HepG2 (cell line): ENCODE data around the gene MAP1LC3B. TPM values are rescaled to one million over a fixed set of nuclear protein-coding genes. Genes with fewer than 3 reads are reported as not detected.

Experiments used
- ATAC-seq: fragments of 200-7000 bp; cut with Tn5 transposase; 3 replicates; pipeline ENCODE4 v1.9.1; 2020; ENCODE audit warnings: mild to moderate bottlenecking, moderate library complexity
- BruUV-seq: library from RNA; stranded (reverse); fragments of 400-500 nt; replicated peaks from 2 replicates; lab custom pipeline; 2021; lab: Mats Ljungman, UMichigan
- CTCF ChIA-PET: fragments of 300-600 bp; formaldehyde crosslinking; extraction: SDS; loops from one replicate; lab custom pipeline; 2021; ENCODE audit warnings: low total read pairs, inconsistent platforms, low intra/inter-chr PET ratio; lab: Yijun Ruan, JAX
- POLR2A ChIA-PET: fragments of 350-600 bp; sonication (Branson Sonifier 250); formaldehyde crosslinking; loops from one replicate; lab custom pipeline; 2020; ENCODE audit warnings: antibody characterized with exemption, inconsistent platforms; lab: Yijun Ruan, JAX
- DNase-seq: peaks from one replicate; pipeline ENCODE4 v3.0.0-alpha.2; 2015; ENCODE audit warnings: low spot score
- FAIRE-seq: peaks from 3 replicates; lab custom pipeline; 2011; peaks lifted over from hg19 to GRCh38; lab: Jason Lieb, UNC
- H2AFZ ChIP-seq: one replicate; pipeline ENCODE4 v1.6.1; 2011; ENCODE audit warnings: low read length, inconsistent platforms
- H3K27ac ChIP-seq: fragments of 300-600 bp; 3 replicates; pipeline ENCODE4 v1.8.0; 2011; ENCODE audit warnings: mixed run types, mild to moderate bottlenecking, mixed read lengths, low read length, inconsistent platforms; ENCODE audit not compliant: insufficient read depth; ENCODE audit errors: extremely low read length
- H3K27me3 ChIP-seq, 2 experiments: fragments of 200-600 bp in 1 of 2; 2 replicates in 1 of 2; 3 replicates in 1 of 2; pipeline versions ENCODE4 v1.6.0 to v1.8.0; 2011; ENCODE audit warnings: low read length in 2 of 2, mild to moderate bottlenecking in 2 of 2, moderate library complexity in 2 of 2, inconsistent platforms in 1 of 2; ENCODE audit not compliant: insufficient read depth in 2 of 2, control insufficient read depth in 1 of 2
- H3K36me3 ChIP-seq, 2 experiments: fragments of 200-600 bp in 1 of 2; replicated peaks in 1 of 2; 2 replicates in 1 of 2; 3 replicates in 1 of 2; pipeline versions ENCODE4 v1.5.1 to v1.8.0; 2011; ENCODE audit warnings: low read length in 2 of 2, inconsistent platforms in 1 of 2; ENCODE audit not compliant: insufficient read depth in 2 of 2, control insufficient read depth in 1 of 2
- H3K4me1 ChIP-seq: 2 replicates; pipeline ENCODE4 v1.5.1; 2012; ENCODE audit warnings: low read length, inconsistent platforms; ENCODE audit not compliant: insufficient read depth
- H3K4me2 ChIP-seq: 2 replicates; pipeline ENCODE4 v1.6.0; 2011; ENCODE audit warnings: low read depth, low read length, inconsistent platforms
- H3K4me3 ChIP-seq, 3 experiments: fragments of 200-600 bp in 1 of 3; sonication (generic), shearing (Covaris generic) in 1 of 3; replicated peaks in 1 of 3; 2 replicates each; pipeline ENCODE4 v1.5.1; 2011 to 2016; ENCODE audit warnings: low read length in 3 of 3, inconsistent platforms in 2 of 3, low read depth in 2 of 3, mild to moderate bottlenecking in 2 of 3, control low read depth in 1 of 3, mixed read lengths in 1 of 3; ENCODE audit not compliant: insufficient read depth in 1 of 3
- H3K79me2 ChIP-seq: one replicate; pipeline ENCODE4 v1.6.1; 2011; ENCODE audit warnings: low read length, inconsistent platforms; ENCODE audit not compliant: insufficient read depth
- H3K9ac ChIP-seq: 2 replicates; pipeline ENCODE4 v1.6.0; 2011; ENCODE audit warnings: mild to moderate bottlenecking, low read depth, low read length, inconsistent platforms; ENCODE audit not compliant: insufficient read depth
- H3K9me3 ChIP-seq: 2 replicates; pipeline ENCODE4 v1.5.1; 2012; ENCODE audit warnings: mild to moderate bottlenecking, low read length
- H4K20me1 ChIP-seq: 2 replicates; pipeline ENCODE4 v1.6.0; 2011; ENCODE audit warnings: inconsistent platforms, mild to moderate bottlenecking, low read length, moderate library complexity; ENCODE audit not compliant: insufficient read depth
- AGO2 ChIP-seq: fragments of 200-400 bp; formaldehyde crosslinking; optimal IDR thresholded peaks from 2 replicates; pipeline ENCODE3; 2017; ENCODE audit warnings: mild to moderate bottlenecking, low read depth, low read length, moderate library complexity
- ATF7-NPFF ChIP-seq: sonication (generic); formaldehyde crosslinking; IDR thresholded peaks from 2 replicates; pipeline ENCODE4 v1.8.1; 2023; ENCODE audit warnings: mild to moderate bottlenecking, low read depth, missing genetic modification reagents, moderate library complexity
- NAIF1 ChIP-seq: sonication (generic); formaldehyde crosslinking; IDR thresholded peaks from 2 replicates; pipeline ENCODE4 v1.5.0; 2020; ENCODE audit warnings: mild to moderate bottlenecking, missing genetic modification reagents, borderline replicate concordance
- WGBS: methylation state at CpG from one replicate; pipeline ENCODE4 v1.1.6; 2017; ENCODE audit warnings: low lambda C conversion rate; 5-methylcytosine and 5-hydroxymethylcytosine counted together
- in situ Hi-C: cut with HindIII; loops from 2 replicates; pipeline ENCODE4 v1.10.0; 2017; ENCODE audit warnings: low pct_unique_long_range_greater_than_20kb; ENCODE audit not compliant: extremely low pct_ligation_motif_present
- intact Hi-C: fragments of 100-400 bp; cut with micrococcal nuclease; formaldehyde crosslinking; loops from one replicate; pipeline ENCODE4 v1.10.0; 2022; ENCODE audit not compliant: unreplicated experiment
- polyA plus RNA-seq, 8 experiments: library from polyadenylated mRNA; depleted of rRNA in 3 of 8; stranded (reverse) in 7 of 8; unstranded in 1 of 8; fragments of >200 nt; fragmentation: Illumina TruSeq in 4 of 8; extraction: Trizol in 4 of 8; gene quantifications; 2 replicates each; pipeline versions ENCODE4 v1.2.1 to v1.2.3, GENCODE V29; 2011 to 2016; ENCODE audit warnings: low read depth in 4 of 8, missing spikeins in 1 of 8, mixed read lengths in 1 of 8; ENCODE audit not compliant: insufficient read depth in 1 of 8
- total RNA-seq, 5 experiments: library from RNA; depleted of rRNA; stranded (reverse); fragments of >200 nt; fragmentation: Illumina TruSeq; extraction: Trizol; gene quantifications; 2 replicates each; pipeline ENCODE4 v1.2.3, GENCODE V29; 2016; ENCODE audit warnings: low read depth in 1 of 5

MAP1LC3B gene
- total and polyA plus RNA-seq, 2 of the 13 experiments (the other 11 are each of a cell fraction or from before 2014, with no cell fraction given) = 15.7 to 37.4 TPM

DNA sequence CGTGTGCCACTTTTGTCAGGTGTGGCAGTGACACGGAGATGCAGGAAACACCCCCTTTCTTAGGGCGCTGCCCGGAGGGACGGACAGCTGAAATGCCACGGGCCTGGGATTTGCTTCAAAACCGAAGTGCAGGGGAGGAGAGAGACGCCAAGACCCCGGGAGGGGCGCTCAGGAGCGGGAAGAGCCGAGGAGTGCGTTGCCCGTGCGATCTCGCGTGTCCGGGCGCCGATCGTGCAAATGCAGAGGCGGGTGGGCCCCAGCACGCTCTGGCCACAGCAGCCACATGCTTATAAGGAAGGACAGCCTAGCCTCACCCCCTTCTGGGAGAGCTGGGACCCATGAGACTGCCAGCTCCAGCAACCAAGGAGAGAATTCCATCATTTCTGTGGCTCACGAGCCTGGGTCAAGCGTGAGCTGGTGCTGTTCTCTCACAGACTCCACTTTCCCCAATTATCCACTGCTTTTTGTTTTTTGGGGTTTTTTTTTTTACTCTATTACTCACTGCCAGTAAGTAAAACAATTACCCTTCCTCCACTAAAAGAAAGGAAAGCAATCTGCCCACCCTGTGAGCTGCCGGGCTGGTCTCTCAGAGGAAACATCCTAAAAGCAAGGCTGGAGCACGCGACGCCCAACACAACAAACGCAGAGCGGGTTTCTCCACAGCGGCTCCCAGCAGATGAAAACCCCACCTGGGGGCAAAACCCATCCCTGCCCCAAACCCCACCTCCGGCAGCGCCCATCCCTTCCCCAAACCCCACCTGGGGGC, 47.8 kb upstream of the MAP1LC3B start:
- H3K9me3 ChIP-seq = no peaks in the 10 kb centered on the region
- H3K27ac ChIP-seq = no peak overlapping the region
- 95% methylated on average over 34 of the region's 34 CpGs for WGBS
- H3K27me3 ChIP-seq = no peaks in the 10 kb centered on the region
- ChIA-PET POLR2A (interaction anchor here (0.7 to 1.2 kb wide), 5 partner anchors 11 to 44 kb away, joined by 3 read pairs; partner anchors contain the start of genes C16orf95 and FBXO31), CTCF (no interaction called here)
- no peaks in the 10 kb centered on the region for H3K4me1 ChIP-seq
- H4K20me1 ChIP-seq = peaks cover 89% of the 10 kb centered on the region
- no TSS peak for BruUV-seq
- ATAC-seq (no peak), DNase-seq (no peak), FAIRE-seq (no peak)
- H3K9ac ChIP-seq = no peak overlapping the region
- H2AFZ ChIP-seq = no peak overlapping the region
- peaks cover 66 to 90% of the 10 kb centered on the region in 2 experiments for H3K36me3 ChIP-seq
- in situ Hi-C loops = no loop called here
- intact Hi-C loops = no loop called here
- peaks cover 79% of the 10 kb centered on the region for H3K79me2 ChIP-seq
- no peak overlapping the region for H3K4me2 ChIP-seq
- peak; percentile 82 for TF ChIP-seq AGO2
- no peak for TF ChIP-seq ATF7-NPFF
- TF ChIP-seq, all 625 proteins: peak for 1
- no peak overlapping the region for H3K4me3 ChIP-seq

DNA sequence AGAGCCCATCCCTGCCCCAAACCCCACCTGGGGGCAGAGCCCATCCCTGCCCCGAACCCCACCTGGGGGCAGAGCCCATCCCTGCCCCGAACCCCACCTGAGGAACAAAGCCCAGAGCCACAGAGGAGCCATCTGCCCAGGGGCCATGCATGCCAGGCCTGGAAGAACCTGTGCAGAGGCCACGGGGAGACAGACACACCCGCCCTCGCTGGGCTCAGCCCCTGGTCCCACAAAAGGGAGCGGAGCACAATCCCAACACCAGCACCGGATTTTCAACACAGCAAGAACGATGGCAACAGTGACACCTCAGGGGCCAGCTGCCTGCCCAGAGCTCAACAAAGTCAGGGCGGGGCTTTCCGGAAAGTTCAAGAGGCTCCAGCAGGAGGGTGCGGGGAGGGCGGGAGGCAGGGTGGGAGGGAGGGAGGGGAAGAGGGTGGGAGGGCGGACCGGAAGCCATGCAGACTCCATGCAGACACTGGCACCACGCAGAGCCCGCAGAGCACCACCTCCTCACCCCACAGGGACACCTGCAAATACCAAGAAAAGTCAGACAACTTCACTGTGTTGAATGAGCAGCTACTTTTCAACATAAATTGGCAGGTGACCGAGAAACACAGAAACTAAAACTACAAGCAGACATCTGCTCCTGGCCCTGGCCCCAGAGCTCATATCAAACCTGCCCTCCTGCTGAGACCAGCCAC, 47.1 kb upstream of the MAP1LC3B start:
- FAIRE-seq = no peak
- H3K9ac ChIP-seq = no peak overlapping the region
- TF ChIP-seq NAIF1 (CRISPR knock-in tag) (no peak), AGO2 (peak; percentile 43)
- TF ChIP-seq, all 625 proteins: peak for 1
- H4K20me1 ChIP-seq = peaks cover 89% of the 10 kb centered on the region
- in situ Hi-C loops = no loop called here
- H3K27me3 ChIP-seq = no peaks in the 10 kb centered on the region
- intact Hi-C loops = no loop called here
- H3K9me3 ChIP-seq = no peaks in the 10 kb centered on the region
- no peak overlapping the region for H2AFZ ChIP-seq
- H3K27ac ChIP-seq = no peak overlapping the region
- ATAC-seq = no peak
- H3K4me1 ChIP-seq = no peaks in the 10 kb centered on the region
- ChIA-PET CTCF (no interaction called here), POLR2A (interaction anchor here (0.9 to 1.2 kb wide), 4 partner anchors 10 to 43 kb away, joined by 3 read pairs; partner anchors contain the start of gene FBXO31)
- H3K36me3 ChIP-seq = peaks cover 65 to 88% of the 10 kb centered on the region in 2 experiments
- no peak overlapping the region for H3K4me3 ChIP-seq
- H3K4me2 ChIP-seq = no peak overlapping the region
- H3K79me2 ChIP-seq = peaks cover 80% of the 10 kb centered on the region
- 92% methylated on average over 17 of the region's 17 CpGs for WGBS
- DNase-seq = no peak
- no TSS peak for BruUV-seq
